ENCODE data around the gene KRT75. TPM values are rescaled to one million over a fixed set of nuclear protein-coding genes. Genes with fewer than 3 reads are reported as not detected.

The KRT75 gene
- total RNA-seq (not detected), polyA plus RNA-seq (not detected)
- long read RNA-seq, donor 1: 0 reads
- long read RNA-seq, donor 2: 0 reads

DNA sequence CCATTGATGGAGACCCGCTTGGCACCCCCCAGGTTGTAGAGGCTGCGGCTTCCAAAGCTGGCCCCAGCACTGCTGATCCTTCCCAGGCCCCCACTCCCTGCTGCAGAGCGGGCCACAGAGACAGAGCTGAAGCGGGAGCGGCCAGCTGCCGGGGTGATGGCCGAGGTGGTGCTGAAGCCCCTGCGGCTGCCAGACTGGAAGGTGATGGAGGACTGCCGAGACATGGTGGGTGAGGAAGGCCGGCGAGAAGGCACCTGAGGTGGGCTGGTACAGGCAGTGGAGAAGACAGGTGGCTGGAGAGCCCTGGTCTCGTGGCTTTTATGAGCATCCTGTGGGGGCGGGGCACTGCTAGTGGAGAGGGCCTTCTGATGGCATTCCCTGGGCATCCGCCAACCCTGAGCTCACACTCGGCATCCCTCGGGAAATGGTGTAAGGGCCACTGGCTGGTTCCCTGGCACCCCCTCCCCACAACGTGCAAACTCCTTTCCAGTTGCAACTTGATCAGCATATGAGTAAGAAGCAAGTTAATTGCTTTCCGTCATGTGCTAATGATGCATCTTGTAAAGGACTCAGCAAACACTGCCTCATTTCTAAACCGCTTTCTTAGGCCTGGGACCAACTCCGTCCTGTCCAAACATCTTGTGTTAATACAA is at the start of gene KRT75:
KRT75 (minus strand) TSS at position 291 of the 653 bp plus-strand sequence; CDS start at position 224, 67 bp downstream.
- H3K27ac ChIP-seq: no peak within 1 kb of the TSS
- intact Hi-C loops (cut with DNase I; ENCODE audit: low total_unique reads): no loop called here
- H3K27me3 ChIP-seq (replicated peaks in 1 of 7): peaks cover 0 to 48% (median 0%) of the 10 kb centered on the region in 7 donors
- DNase-seq: no peak
- H3K4me1 ChIP-seq: no peaks in the 10 kb centered on the region
- H3K4me3 ChIP-seq: no peak within 1 kb of the TSS
- 84 to 85% (median 85%) methylated on average over 19 to 20 of the region's 20 CpGs for WGBS, 5 donors
- no peaks in the 10 kb centered on the region for H3K9me3 ChIP-seq
- no peaks in the 10 kb centered on the region for H3K36me3 ChIP-seq
- no peak for TF ChIP-seq POLR2AphosphoS5 (IDR thresholded peaks at IDR 0.05)
- TF ChIP-seq POLR2A (IDR thresholded peaks at IDR 0.05): no peak
- TF ChIP-seq, protein P1, sequence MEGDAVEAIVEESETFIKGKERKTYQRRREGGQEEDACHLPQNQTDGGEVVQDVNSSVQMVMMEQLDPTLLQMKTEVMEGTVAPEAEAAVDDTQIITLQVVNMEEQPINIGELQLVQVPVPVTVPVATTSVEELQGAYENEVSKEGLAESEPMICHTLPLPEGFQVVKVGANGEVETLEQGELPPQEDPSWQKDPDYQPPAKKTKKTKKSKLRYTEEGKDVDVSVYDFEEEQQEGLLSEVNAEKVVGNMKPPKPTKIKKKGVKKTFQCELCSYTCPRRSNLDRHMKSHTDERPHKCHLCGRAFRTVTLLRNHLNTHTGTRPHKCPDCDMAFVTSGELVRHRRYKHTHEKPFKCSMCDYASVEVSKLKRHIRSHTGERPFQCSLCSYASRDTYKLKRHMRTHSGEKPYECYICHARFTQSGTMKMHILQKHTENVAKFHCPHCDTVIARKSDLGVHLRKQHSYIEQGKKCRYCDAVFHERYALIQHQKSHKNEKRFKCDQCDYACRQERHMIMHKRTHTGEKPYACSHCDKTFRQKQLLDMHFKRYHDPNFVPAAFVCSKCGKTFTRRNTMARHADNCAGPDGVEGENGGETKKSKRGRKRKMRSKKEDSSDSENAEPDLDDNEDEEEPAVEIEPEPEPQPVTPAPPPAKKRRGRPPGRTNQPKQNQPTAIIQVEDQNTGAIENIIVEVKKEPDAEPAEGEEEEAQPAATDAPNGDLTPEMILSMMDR (IDR thresholded peaks at IDR 0.05 in 8 of 11, conservative IDR thresholded peaks at IDR 0.05 in 3 of 11): no peak

DNA sequence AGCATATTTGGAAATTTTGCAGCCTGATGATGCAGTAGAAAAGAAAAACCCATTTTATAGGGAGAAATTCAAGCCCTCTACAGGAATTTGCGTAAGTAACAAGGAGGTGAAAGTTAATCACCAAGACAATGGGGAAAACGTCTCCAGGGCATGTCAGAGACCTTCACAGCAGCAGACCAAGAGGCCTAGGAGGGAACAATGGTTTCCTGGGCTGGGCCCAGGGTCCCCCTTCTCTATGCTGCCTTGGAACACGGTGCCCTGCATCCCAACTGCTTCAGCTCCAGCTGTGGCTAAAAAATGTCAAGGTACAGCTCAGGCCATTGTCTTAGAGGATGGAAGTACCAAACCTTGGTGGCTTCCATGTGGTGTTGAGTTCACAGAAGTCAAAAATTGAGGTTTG is 45.9 kb upstream of the KRT75 start:
- Histone ChIP-seq H3K9me3 (peaks cover 0 to 16% (median 7%) of the 10 kb centered on the region in 8 donors), H3K4me3 (no peak overlapping the region), H3K27me3 (replicated peaks in 1 of 7) (peaks cover 0 to 20% (median 0%) of the 10 kb centered on the region in 7 donors), H3K27ac (no peak overlapping the region), H3K4me1 (no peaks in the 10 kb centered on the region), H3K36me3 (no peaks in the 10 kb centered on the region)
- no peak for TF ChIP-seq POLR2A (IDR thresholded peaks at IDR 0.05)
- no peak for TF ChIP-seq POLR2AphosphoS5 (IDR thresholded peaks at IDR 0.05)
- TF ChIP-seq, protein P1 (IDR thresholded peaks at IDR 0.05 in 8 of 11, conservative IDR thresholded peaks at IDR 0.05 in 3 of 11): no peak
- 55 to 63% (median 59%) methylated on average over 3 of the region's 3 CpGs for WGBS, 5 donors
- DNase-seq: no peak
- intact Hi-C loops (cut with DNase I; ENCODE audit: low total_unique reads): no loop called here

DNA sequence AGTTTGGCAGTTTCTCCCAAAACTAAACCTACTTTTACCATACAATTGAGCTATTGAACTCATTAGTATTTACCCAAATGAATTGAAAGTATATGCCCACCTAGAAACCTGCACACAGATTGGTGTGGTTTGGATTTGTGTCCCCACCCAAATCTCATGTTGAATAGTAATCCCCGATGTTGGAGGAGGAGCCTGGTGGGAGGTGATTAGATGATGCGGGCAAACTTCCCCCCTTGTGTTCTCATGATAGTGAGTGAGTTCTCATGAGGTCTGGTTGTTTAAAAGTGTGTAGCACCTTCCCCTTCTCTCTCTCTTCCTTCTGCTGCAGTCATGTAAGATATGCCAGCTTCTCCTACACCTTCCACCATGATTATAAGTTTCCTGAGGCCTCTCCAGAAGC is 43.5 kb upstream of the KRT75 start:
- no peaks in the 10 kb centered on the region for H3K36me3 ChIP-seq
- intact Hi-C loops (cut with DNase I; ENCODE audit: low total_unique reads): no loop called here
- no peak overlapping the region for H3K27ac ChIP-seq
- peaks cover 0 to 5% (median 0%) of the 10 kb centered on the region in 7 donors for H3K27me3 ChIP-seq (replicated peaks in 1 of 7)
- no peak overlapping the region for H3K4me3 ChIP-seq
- 39 to 93% (median 73%) methylated on average over 2 of the region's 2 CpGs for WGBS, 5 donors
- TF ChIP-seq, protein P1 (IDR thresholded peaks at IDR 0.05 in 8 of 11, conservative IDR thresholded peaks at IDR 0.05 in 3 of 11): no peak
- no peak for TF ChIP-seq POLR2AphosphoS5 (IDR thresholded peaks at IDR 0.05)
- no peak for TF ChIP-seq POLR2A (IDR thresholded peaks at IDR 0.05)
- H3K9me3 ChIP-seq: peaks cover 0 to 8% (median 0%) of the 10 kb centered on the region in 8 donors
- DNase-seq: no peak
- no peaks in the 10 kb centered on the region for H3K4me1 ChIP-seq

DNA sequence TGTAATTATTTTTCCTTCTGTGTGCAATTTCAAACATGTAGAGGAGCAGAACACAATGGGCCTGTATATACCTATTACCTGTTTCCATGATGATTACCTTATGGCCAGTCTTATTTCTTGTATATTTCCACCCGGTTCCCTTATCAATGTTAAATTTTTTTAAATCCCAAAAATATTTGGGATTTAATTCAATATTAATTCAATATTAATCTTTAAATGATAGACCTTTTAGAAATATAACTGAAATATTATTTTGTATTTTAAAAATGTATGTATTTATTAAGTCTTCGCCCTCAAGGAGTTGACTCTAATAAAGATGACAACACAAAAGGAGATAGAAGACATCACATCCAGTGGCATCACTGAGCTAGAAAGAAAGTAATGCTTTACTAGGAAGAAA is 40.0 kb upstream of the KRT75 start:
- H3K27me3 ChIP-seq (replicated peaks in 1 of 7): no peaks in the 10 kb centered on the region
- no peaks in the 10 kb centered on the region for H3K36me3 ChIP-seq
- 89 to 95% (median 92%) methylated on average over 2 of the region's 2 CpGs for WGBS, 5 donors
- no peaks in the 10 kb centered on the region for H3K4me1 ChIP-seq
- H3K4me3 ChIP-seq: no peak overlapping the region
- intact Hi-C loops (cut with DNase I; ENCODE audit: low total_unique reads): no loop called here
- no peak for DNase-seq
- no peak overlapping the region for H3K27ac ChIP-seq
- no peak for TF ChIP-seq POLR2AphosphoS5 (IDR thresholded peaks at IDR 0.05)
- TF ChIP-seq POLR2A (IDR thresholded peaks at IDR 0.05): no peak
- TF ChIP-seq, protein P1 (IDR thresholded peaks at IDR 0.05 in 8 of 11, conservative IDR thresholded peaks at IDR 0.05 in 3 of 11): no peak
- H3K9me3 ChIP-seq: peaks cover 0 to 2% (median 0%) of the 10 kb centered on the region in 8 donors
